HG02571 (cell line): Measurements from ENCODE around the gene SEPTIN12.

Experiments
- ATAC-seq: cut with Tn5 transposase; IDR thresholded peaks from one replicate; pipeline ENCODE4 v1.9.1; 2021; ENCODE audit warnings: mild to moderate bottlenecking, moderate library complexity; ENCODE audit not compliant: unreplicated experiment

Gene SEPTIN12

DNA sequence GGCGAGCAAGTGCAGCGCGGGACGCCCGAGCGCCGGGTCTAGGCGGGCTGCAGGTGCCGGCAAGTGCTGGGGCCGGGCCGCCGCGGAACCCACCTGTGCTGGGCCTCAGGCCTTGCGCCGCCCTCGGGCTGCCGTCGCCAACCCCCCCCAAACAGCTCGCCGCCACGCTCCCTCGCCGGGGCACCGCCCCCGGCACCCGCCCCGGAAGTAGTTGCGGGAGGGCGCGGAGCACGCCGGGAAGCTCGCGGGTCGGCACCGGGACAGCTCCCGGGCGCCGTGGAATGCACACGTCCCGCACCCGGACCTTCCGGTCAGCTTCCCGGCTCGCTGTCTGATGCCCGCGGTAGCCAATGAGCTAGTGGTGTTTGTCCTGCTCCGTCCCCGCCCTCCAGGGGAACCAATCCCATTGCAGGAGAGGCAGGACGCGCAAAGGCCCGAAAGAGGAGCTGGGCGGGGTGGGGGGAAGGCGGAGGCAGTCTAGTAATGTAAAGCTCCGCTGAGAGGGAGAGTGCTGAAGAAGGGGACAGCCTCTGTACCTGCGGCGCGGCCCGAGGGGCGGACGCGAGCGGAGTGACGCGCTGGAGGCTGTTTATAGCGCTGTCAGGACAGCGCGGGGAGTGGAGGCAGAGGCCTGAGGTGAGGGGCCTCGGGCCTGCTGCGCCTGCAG lies 53.9 kb downstream of the SEPTIN12 start, which contains the start of the genes ANKS3 and DNAAF8:
ANKS3 (minus strand) TSS at position 209 of the 667 bp plus-strand sequence. CDS start 4,122 bp downstream, outside the sequence.
DNAAF8 (plus strand) TSS at position 475 of the 667 bp plus-strand sequence. CDS start 1,978 bp downstream, outside the sequence.
- ATAC-seq, result peak; percentile 76

DNA sequence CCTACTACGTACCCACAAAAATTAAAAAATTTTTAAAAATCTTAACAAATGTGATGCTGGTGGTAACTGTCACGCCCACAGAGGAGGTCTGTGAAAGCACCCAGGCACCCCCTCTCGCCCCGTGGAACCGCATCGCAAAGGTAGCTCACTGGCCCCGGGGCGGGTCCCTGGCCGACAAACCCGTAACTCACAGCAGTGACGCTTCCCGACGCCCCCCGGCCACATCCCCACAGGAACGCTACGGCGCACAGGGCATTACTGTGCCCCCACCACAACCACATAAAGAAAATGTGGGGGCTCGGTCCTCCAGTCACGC lies 54.4 kb downstream of the SEPTIN12 start:
- no peak for ATAC-seq

DNA sequence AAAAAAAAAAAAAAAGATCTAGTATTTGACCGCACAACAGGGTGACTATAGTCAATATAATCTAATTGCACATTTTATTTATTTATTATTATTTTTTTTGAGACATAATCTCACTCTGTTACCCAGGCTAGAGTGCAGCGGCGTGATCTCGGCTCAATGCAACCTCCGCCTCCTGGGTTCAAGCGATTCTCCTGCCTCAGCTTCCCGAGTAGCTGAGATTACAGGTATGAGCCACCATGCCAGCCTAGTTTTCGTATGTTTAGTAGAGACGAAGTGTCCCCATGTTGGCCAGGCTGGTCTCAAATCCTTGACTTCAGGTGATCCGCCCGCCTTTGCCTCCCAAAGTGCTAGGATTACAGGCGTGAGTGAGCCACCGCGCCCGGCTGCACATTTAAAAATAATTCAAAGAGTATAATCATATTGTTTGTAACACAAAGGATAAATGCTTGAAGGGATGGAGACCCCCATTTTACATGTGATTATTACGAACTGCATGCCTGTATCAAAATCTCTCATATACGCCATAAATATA lies 54.9 kb downstream of the SEPTIN12 start:
- no peak for ATAC-seq

DNA sequence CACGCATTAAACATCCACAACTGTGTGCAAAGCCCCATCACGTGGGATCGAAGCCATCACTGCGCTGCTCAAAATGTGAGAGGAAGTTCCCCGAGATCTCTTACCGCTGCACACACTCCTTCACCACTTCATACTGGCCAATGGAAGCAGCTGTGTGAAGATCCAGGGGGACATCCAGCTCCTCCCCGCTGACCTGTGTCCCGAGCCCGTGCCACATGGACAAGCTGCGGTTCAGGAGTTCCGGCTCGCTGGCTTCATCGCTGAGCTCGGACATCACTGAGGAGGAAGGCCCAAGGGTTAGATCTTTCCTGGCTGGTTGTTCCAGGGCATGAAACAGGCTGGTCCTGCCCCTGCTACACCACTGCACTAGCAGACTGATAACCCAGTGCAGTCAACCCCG lies 58.3 kb downstream of the SEPTIN12 start:
- ATAC-seq, result no peak

DNA sequence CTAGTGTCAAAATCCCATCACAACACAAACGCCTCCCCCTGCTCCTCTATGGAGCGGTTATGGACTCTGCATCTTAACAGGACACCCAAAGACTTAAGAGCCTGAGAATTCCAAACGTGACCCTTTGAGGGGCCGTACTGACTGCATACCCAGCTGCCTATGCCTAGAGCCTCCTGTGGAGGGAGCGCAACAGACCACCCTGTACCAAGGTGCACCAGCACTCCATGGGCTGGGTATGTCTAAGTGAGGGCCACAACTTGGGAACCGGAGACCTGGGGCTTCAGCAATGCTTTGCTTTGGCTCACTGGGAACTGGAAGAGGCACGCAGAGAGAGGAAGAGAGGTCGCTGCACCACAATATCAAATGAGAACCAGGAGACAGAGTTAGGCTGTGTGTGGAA lies 59.5 kb downstream of the SEPTIN12 start:
- ATAC-seq, result no peak
